ENCODE data around the gene NOS1AP. TPM values are rescaled to one million over a fixed set of nuclear protein-coding genes. Genes with fewer than 3 reads are reported as not detected.

The NOS1AP gene
- total RNA-seq, 1 experiment from 2014 or later, result 2.6 TPM

DNA sequence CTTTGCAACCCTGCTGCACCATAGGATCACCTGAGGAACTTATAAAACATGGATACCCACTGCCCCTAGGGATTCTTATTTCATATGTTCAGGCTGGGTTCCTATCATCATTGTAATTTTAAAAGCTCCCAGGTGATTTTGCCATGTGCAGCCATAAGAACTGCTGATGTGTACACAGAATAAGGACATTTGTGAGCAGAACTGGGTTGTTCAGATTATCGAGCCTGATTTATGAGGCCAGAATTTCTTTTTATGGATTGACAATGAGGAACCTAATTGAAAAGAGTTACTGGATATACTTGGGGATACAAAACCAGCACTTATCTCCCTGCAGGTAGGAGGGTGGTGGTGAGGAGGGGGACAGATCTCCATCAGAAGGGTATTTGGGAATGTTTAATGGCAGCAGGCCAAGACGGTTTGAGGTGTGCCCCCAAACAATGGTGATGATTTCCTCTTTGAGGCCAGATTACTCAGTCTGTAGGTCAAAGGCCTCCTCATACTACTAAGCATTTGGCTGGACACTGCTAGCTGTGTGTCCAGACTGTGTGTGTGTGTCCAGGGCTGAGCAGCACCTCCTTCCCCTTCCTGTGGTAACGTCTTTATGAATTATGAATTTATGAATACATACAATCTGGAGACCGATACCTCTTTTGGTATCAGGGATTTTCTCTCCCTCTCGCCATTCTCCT, 18.9 kb downstream of the NOS1AP start:
- POLR2A ChIA-PET (ENCODE audit: unreplicated experiment), result no interaction called here
- Histone ChIP-seq H4K20me1 (ENCODE audit: low read length) (no peaks in the 10 kb centered on the region), H3K9ac (ENCODE audit: low read length) (no peak overlapping the region), H3K4me2 (ENCODE audit: low read length) (peak overlapping the region; percentile 35), H3K27ac (ENCODE audit: low read length) (no peak overlapping the region), H3K4me3 (ENCODE audit: low read length) (no peak overlapping the region), H3F3A (ENCODE audit: low read length, unreplicated experiment) (no peaks in the 10 kb centered on the region), H3K27me3 (ENCODE audit: low read length) (no peaks in the 10 kb centered on the region), H2AFZ (ENCODE audit: low read length) (no peak overlapping the region), H3K4me1 (ENCODE audit: insufficient read depth, low read length) (peaks cover 42% of the 10 kb centered on the region), H3K79me2 (ENCODE audit: low read length) (0 out of 2 replicates have a peak, but pooled peaks cover 5% of the 10 kb centered on the region), H3K9me2 (replicated peaks; ENCODE audit: low read length) (no peaks in the 10 kb centered on the region), H3K9me3 (ENCODE audit: low read length) (no peaks in the 10 kb centered on the region), H3K36me3 (ENCODE audit: low read depth, low read length) (no peaks in the 10 kb centered on the region)
- DNase-seq (peak; percentile 37), ATAC-seq (peak; percentile 85)
- no peak for TF ChIP-seq EZH2 (IDR thresholded peaks at IDR 0.05; ENCODE audit: low read length, unreplicated experiment)
- no peak for TF ChIP-seq EZH2phosphoT487 (IDR thresholded peaks at IDR 0.05; ENCODE audit: borderline replicate concordance, low read length)
- TF ChIP-seq, protein P1, sequence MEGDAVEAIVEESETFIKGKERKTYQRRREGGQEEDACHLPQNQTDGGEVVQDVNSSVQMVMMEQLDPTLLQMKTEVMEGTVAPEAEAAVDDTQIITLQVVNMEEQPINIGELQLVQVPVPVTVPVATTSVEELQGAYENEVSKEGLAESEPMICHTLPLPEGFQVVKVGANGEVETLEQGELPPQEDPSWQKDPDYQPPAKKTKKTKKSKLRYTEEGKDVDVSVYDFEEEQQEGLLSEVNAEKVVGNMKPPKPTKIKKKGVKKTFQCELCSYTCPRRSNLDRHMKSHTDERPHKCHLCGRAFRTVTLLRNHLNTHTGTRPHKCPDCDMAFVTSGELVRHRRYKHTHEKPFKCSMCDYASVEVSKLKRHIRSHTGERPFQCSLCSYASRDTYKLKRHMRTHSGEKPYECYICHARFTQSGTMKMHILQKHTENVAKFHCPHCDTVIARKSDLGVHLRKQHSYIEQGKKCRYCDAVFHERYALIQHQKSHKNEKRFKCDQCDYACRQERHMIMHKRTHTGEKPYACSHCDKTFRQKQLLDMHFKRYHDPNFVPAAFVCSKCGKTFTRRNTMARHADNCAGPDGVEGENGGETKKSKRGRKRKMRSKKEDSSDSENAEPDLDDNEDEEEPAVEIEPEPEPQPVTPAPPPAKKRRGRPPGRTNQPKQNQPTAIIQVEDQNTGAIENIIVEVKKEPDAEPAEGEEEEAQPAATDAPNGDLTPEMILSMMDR (conservative IDR thresholded peaks at IDR 0.05; ENCODE audit: low read depth, low read length), result no peak
- intact Hi-C loops (cut with micrococcal nuclease), result no loop called here
- CTCF ChIA-PET, result no interaction called here
- BruUV-seq (replicated peaks), result no TSS peak

DNA sequence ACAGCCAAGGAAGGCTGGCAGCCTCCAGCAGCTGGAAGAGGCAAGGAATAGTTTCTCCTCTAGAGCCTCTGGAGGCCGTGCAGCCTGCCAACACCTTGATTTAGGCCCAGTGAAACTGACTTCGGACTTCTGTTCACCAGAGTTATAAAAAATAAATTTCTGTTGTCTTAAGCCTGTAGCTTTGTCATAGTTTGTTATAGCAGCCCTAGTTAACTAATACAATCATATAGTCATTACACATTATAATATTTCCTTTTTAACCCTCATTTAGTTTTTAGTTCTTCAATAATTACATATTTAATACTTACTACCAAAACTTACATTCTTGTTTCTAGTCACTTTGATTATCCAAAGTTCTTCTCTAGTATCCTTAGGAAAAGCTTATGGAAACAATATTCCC, 20.3 kb downstream of the NOS1AP start:
- Histone ChIP-seq H3K4me3 (ENCODE audit: low read length) (no peak overlapping the region), H3K9me3 (ENCODE audit: low read length) (no peaks in the 10 kb centered on the region), H3K27ac (ENCODE audit: low read length) (no peak overlapping the region), H3K9ac (ENCODE audit: low read length) (no peak overlapping the region), H3K9me2 (replicated peaks; ENCODE audit: low read length) (no peaks in the 10 kb centered on the region), H4K20me1 (ENCODE audit: low read length) (no peaks in the 10 kb centered on the region), H2AFZ (ENCODE audit: low read length) (no peak overlapping the region), H3K79me2 (ENCODE audit: low read length) (0 out of 2 replicates have a peak, but pooled peaks cover 5% of the 10 kb centered on the region), H3K27me3 (ENCODE audit: low read length) (no peaks in the 10 kb centered on the region), H3F3A (ENCODE audit: low read length, unreplicated experiment) (no peaks in the 10 kb centered on the region), H3K4me1 (ENCODE audit: insufficient read depth, low read length) (peaks cover 51% of the 10 kb centered on the region), H3K36me3 (ENCODE audit: low read depth, low read length) (no peaks in the 10 kb centered on the region), H3K4me2 (ENCODE audit: low read length) (peak overlapping the region; percentile 21; the same call in 1 of the 2 replicates)
- ChIA-PET POLR2A (ENCODE audit: unreplicated experiment) (no interaction called here), CTCF (no interaction called here)
- DNase-seq, result no peak
- intact Hi-C loops (cut with micrococcal nuclease), result loop anchor here (5.0 kb wide), 1 partner anchor 48 kb away; no protein-coding TSS in a partner anchor
- no peak for TF ChIP-seq EZH2phosphoT487 (IDR thresholded peaks at IDR 0.05; ENCODE audit: borderline replicate concordance, low read length)
- TF ChIP-seq EZH2 (IDR thresholded peaks at IDR 0.05; ENCODE audit: low read length, unreplicated experiment), result no peak
- TF ChIP-seq, protein P1 (conservative IDR thresholded peaks at IDR 0.05; ENCODE audit: low read depth, low read length), result no peak
- BruUV-seq (replicated peaks), result no TSS peak
- ATAC-seq, result no peak

DNA sequence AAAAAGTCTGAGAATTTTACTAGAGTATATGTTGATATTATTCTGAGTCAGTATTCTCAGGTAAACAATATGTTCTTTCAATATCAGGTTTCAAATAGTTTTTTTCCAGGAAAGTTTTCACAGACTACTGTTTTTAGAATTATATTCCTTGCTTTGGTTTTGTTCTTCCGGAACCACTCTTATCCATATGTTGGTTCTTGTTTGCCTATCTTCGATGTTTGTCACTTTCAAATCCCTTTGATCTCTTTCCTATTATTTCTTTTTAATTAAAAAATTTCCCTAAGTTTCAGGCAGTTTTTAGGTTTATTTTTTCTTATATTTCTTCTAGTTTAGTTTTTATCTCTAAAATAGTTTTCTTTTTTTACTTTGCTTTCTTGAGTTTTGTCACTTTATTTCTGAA, 20.9 kb downstream of the NOS1AP start:
- BruUV-seq (replicated peaks), result no TSS peak
- no peak overlapping the region for H2AFZ ChIP-seq (ENCODE audit: low read length)

More for the DNA sequence above, 20.9 kb downstream of the NOS1AP start:
- Histone ChIP-seq H3K4me1 (ENCODE audit: insufficient read depth, low read length) (peaks cover 51% of the 10 kb centered on the region), H3K9me3 (ENCODE audit: low read length) (no peaks in the 10 kb centered on the region), H3K4me2 (ENCODE audit: low read length) (peak overlapping the region; percentile 21; the same call in 1 of the 2 replicates), H3K79me2 (ENCODE audit: low read length) (0 out of 2 replicates have a peak, but pooled peaks cover 5% of the 10 kb centered on the region), H3K36me3 (ENCODE audit: low read depth, low read length) (no peaks in the 10 kb centered on the region), H4K20me1 (ENCODE audit: low read length) (no peaks in the 10 kb centered on the region), H3K27ac (ENCODE audit: low read length) (no peak overlapping the region), H3K4me3 (ENCODE audit: low read length) (no peak overlapping the region), H3K27me3 (ENCODE audit: low read length) (no peaks in the 10 kb centered on the region), H3K9ac (ENCODE audit: low read length) (no peak overlapping the region), H3F3A (ENCODE audit: low read length, unreplicated experiment) (no peaks in the 10 kb centered on the region), H3K9me2 (replicated peaks; ENCODE audit: low read length) (no peaks in the 10 kb centered on the region)
- peak; percentile 29 for ATAC-seq
- TF ChIP-seq, protein P1 (conservative IDR thresholded peaks at IDR 0.05; ENCODE audit: low read depth, low read length), result no peak
- no peak for TF ChIP-seq EZH2 (IDR thresholded peaks at IDR 0.05; ENCODE audit: low read length, unreplicated experiment)
- TF ChIP-seq EZH2phosphoT487 (IDR thresholded peaks at IDR 0.05; ENCODE audit: borderline replicate concordance, low read length), result no peak
- intact Hi-C loops (cut with micrococcal nuclease), result loop anchor here (5.0 kb wide), 1 partner anchor 47 kb away; no protein-coding TSS in a partner anchor
- peak; percentile 61 for DNase-seq
- CTCF ChIA-PET, result no interaction called here
- POLR2A ChIA-PET (ENCODE audit: unreplicated experiment), result no interaction called here
